Left renal pelvis (tissue), 4 donors: ENCODE results near the gene FBXO42. TPM values are rescaled to one million over a fixed set of nuclear protein-coding genes. Genes with fewer than 3 reads are reported as not detected.

Experiments used
- DNase-seq, 4 donors: peaks; one replicate each; pipeline ENCODE4 v3.0.0-alpha.2; 2013; ENCODE audit warnings: low read depth in 4 of 4, low spot score in 3 of 4
- polyA plus RNA-seq, 4 donors: library from polyadenylated mRNA; unstranded; fragments of 120-200 nt; gene quantifications; one replicate each; pipeline ENCODE4 v1.2.1, GENCODE V29; 2013; ENCODE audit not compliant: insufficient read length in 4 of 4

Gene FBXO42
- polyA plus RNA-seq, 4 donors = 17.7 to 23.1 (median 20.4) TPM

- DNase-seq = no peak
Measured at GRCh38 chr1:16326833-16327404, 25.4 kb downstream of the FBXO42 start.

- no peak for DNase-seq
Measured at GRCh38 chr1:16324456-16324890, 27.8 kb downstream of the FBXO42 start.

GRCh38 chr1:16321176-16321867 is 31.0 kb downstream of the FBXO42 start:
- DNase-seq = no peak

- no peak for DNase-seq
Measured at GRCh38 chr1:16318555-16318954, 33.7 kb downstream of the FBXO42 start.

- no peak for DNase-seq
Measured at GRCh38 chr1:16315437-16315836, 36.8 kb downstream of the FBXO42 start.

- no peak for DNase-seq
Measured at GRCh38 chr1:16307222-16307621, 45.1 kb downstream of the FBXO42 start.

- DNase-seq = no peak
Measured at GRCh38 chr1:16302709-16303627, 49.3 kb downstream of the FBXO42 start.

- no peak for DNase-seq
Measured at GRCh38 chr1:16300436-16300835, 51.8 kb downstream of the FBXO42 start.

GRCh38 chr1:16298653-16299052 is 53.6 kb downstream of the FBXO42 start:
- no peak for DNase-seq

GRCh38 chr1:16296643-16297042 is 55.6 kb downstream of the FBXO42 start:
- DNase-seq = no peak

GRCh38 chr1:16294219-16295212 is 57.8 kb downstream of the FBXO42 start:
- no peak for DNase-seq

GRCh38 chr1:16293538-16293937 is 58.7 kb downstream of the FBXO42 start:
- no peak for DNase-seq

- no peak for DNase-seq
Measured at GRCh38 chr1:16292739-16293138, 59.5 kb downstream of the FBXO42 start.

- DNase-seq = no peak
Measured at GRCh38 chr1:16289959-16290358, 62.3 kb downstream of the FBXO42 start.

GRCh38 chr1:16286122-16286521 is 66.2 kb downstream of the FBXO42 start:
- DNase-seq = no peak

GRCh38 chr1:16281765-16282164 is 70.5 kb downstream of the FBXO42 start:
- no peak for DNase-seq

- no peak for DNase-seq
Measured at GRCh38 chr1:16279186-16279585, 73.1 kb downstream of the FBXO42 start.

GRCh38 chr1:16276302-16277030 is 75.8 kb downstream of the FBXO42 start:
- DNase-seq = no peak

GRCh38 chr1:16275591-16275990 is 76.7 kb downstream of the FBXO42 start:
- no peak for DNase-seq
